Gastroesophageal sphincter (tissue), 4 donors: Measurements from ENCODE around the gene LIX1L. TPM values are rescaled to one million over a fixed set of nuclear protein-coding genes. Genes with fewer than 3 reads are reported as not detected.

Experiments used
- ATAC-seq: fragments of 150-250 bp; one replicate; pipeline ENCODE4 v1.9.1; 2016; ENCODE audit warnings: mild to moderate bottlenecking, moderate library complexity
- H3K27ac ChIP-seq, 4 donors: fragments of 200-600 bp; sonication (generic) in 3 of 4; 1 replicate in 3 of 4; 2 replicates in 1 of 4; pipeline ENCODE4 v1.5.1; 2016 to 2019
- H3K27me3 ChIP-seq: fragments of 200-600 bp; sonication (generic); one replicate; pipeline ENCODE4 v1.5.1; 2019
- H3K36me3 ChIP-seq, 2 donors: fragments of 200-600 bp; sonication (generic); one replicate each; pipeline ENCODE4 v1.5.1; 2019; ENCODE audit warnings: control low read depth in 1 of 2
- H3K4me1 ChIP-seq, 3 donors: fragments of 200-600 bp; sonication (generic); 1 replicate in 2 of 3; 2 replicates in 1 of 3; pipeline ENCODE4 v1.5.1; 2016 to 2019; ENCODE audit warnings: control low read depth in 2 of 3
- H3K4me3 ChIP-seq, 2 donors: fragments of 200-600 bp; sonication (generic); one replicate each; pipeline ENCODE4 v1.5.1; 2019; ENCODE audit warnings: mild to moderate bottlenecking in 1 of 2, moderate library complexity in 1 of 2
- H3K9me3 ChIP-seq, 3 donors: fragments of 200-600 bp; sonication (generic); one replicate each; pipeline ENCODE4 v1.5.1; 2017 to 2019; ENCODE audit warnings: control low read depth in 2 of 3
- CTCF ChIP-seq, 4 experiments: fragments of 200-600 bp in 2 of 4; fragments of 450-650 bp in 2 of 4; sonication (generic) in 1 of 4; IDR thresholded peaks; one replicate each; pipeline ENCODE4 v1.5.1; 2017 to 2019; ENCODE audit warnings: antibody characterized with exemption in 4 of 4, mild to moderate bottlenecking in 2 of 4, moderate library complexity in 2 of 4
- EP300 ChIP-seq: sonication (generic); formaldehyde crosslinking; IDR thresholded peaks from one replicate; pipeline ENCODE4 v1.6.1; 2017; ENCODE audit warnings: antibody characterized with exemption, mild to moderate bottlenecking
- POLR2A ChIP-seq, 2 donors: fragments of 450-650 bp; IDR thresholded peaks; one replicate each; pipeline ENCODE4 v1.6.1; 2017; ENCODE audit warnings: antibody characterized with exemption in 2 of 2, mild to moderate bottlenecking in 2 of 2, moderate library complexity in 1 of 2
- POLR2AphosphoS5 ChIP-seq: sonication (generic); formaldehyde crosslinking; IDR thresholded peaks from one replicate; pipeline ENCODE4 v1.6.1; 2017; ENCODE audit warnings: antibody characterized with exemption
- WGBS, 2 donors: methylation state at CpG; one replicate each; pipeline ENCODE4 v1.1.5; 2018; ENCODE audit warnings: low coverage in 1 of 2; 5-methylcytosine and 5-hydroxymethylcytosine counted together
- total RNA-seq, 4 donors: library from RNA; depleted of rRNA; stranded (reverse); fragments of >200 nt; gene quantifications; one replicate each; pipeline ENCODE4 v1.1.0, GENCODE V29; 2016

LIX1L gene
- total RNA-seq, 4 donors from 2014 or later: 37.8 to 53.5 (median 45.3) TPM

DNA sequence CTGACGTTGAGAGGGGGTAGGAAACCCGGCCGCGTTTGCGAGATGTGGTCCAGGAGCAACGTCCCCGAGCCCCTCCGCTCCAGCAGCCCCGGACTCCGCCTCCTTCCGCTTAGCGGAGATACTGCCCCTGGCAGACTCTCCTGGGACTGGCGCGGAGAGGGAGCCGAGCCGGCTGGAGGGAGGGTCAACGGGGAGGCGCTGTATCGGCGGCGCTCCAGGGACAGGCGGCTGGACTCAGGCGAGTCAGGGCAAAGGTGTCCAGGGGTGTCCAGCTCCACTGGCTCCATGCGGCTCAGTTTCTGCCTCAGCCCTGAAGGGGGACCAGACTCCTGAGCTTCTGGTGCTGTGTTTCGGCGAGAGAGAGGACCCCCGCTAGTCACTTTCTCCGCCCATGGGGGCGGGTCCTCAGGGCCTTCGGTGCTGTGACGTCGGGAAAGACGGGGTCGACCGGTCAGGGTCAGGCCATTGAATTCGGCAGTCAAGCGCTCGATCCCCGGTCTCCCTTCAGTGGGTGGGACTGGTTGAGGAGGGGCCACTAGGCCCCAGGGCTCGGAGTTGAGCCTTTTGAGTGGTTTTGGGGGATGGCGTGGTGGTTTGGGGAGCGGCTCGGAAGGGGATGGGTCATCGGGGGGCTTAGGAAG lies 2.8 kb upstream of the LIX1L start:
- ATAC-seq: peak; percentile 44
- TF ChIP-seq CTCF (IDR thresholded peaks at IDR 0.05) (peak in 3 of 4 experiments; percentile 26 to 42 (median 33)), EP300 (no peak), POLR2AphosphoS5 (peak; percentile 71), POLR2A (IDR thresholded peaks at IDR 0.05) (peak; percentile 55 to 67)
- H3K4me1 ChIP-seq: peaks cover 7 to 86% (median 24%) of the 10 kb centered on the region in 3 donors
- H3K27ac ChIP-seq: peak overlapping the region; percentile 61 to 100 (median 99)
- H3K27me3 ChIP-seq: no peaks in the 10 kb centered on the region
- WGBS, 2 donors: 0% methylated on average over 11 of the region's 44 CpGs; no CpG with 5 or more reads in 1 of the 2 donors
- H3K4me3 ChIP-seq: peak overlapping the region; percentile 44 to 71
- no peaks in the 10 kb centered on the region for H3K9me3 ChIP-seq
- no peaks in the 10 kb centered on the region for H3K36me3 ChIP-seq

DNA sequence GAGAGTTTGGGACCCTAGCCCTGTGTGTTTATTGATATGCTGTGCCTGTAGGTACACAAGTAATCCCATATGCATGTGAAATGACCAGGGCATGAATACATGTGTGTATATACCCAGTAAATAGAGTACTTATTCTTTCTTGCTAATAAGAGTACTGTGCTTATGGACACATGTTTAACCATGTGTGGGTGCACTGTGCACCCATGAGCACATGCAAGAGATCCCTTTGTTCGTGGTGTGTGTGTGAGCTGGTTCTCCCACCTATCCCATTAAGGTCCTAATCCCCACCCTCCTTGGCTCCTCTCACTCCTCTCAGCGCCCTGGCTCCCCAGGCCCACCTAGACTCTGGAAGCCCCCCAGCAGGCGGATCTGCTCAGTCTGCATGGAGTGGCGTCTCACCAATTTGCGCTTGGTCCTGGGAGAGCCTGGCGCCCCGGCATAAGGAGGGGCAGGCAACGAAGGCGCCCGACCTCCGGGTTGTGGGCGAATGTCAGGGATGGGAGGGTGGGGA lies 2.2 kb upstream of the LIX1L start:
- Histone ChIP-seq H3K27ac (peak overlapping the region; percentile 61 to 100 (median 99)), H3K27me3 (no peaks in the 10 kb centered on the region), H3K4me3 (peak overlapping the region; percentile 44 to 71), H3K4me1 (peaks cover 12 to 86% (median 29%) of the 10 kb centered on the region in 3 donors), H3K36me3 (no peaks in the 10 kb centered on the region), H3K9me3 (no peaks in the 10 kb centered on the region)
- 25 to 40% methylated on average over 1 of the region's 12 CpGs for WGBS, 2 donors
- TF ChIP-seq POLR2AphosphoS5 (no peak), CTCF (IDR thresholded peaks at IDR 0.05) (no peak), POLR2A (IDR thresholded peaks at IDR 0.05) (no peak), EP300 (no peak)
- ATAC-seq: no peak

- Histone ChIP-seq H3K9me3 (no peaks in the 10 kb centered on the region), H3K4me3 (no peak overlapping the region), H3K4me1 (peaks cover 19 to 91% (median 32%) of the 10 kb centered on the region in 3 donors), H3K36me3 (no peaks in the 10 kb centered on the region), H3K27ac (peak overlapping the region in 3 of 4 donors; percentile 98 to 100 (median 100)), H3K27me3 (no peaks in the 10 kb centered on the region)
- TF ChIP-seq CTCF (IDR thresholded peaks at IDR 0.05): no peak
- TF ChIP-seq POLR2A (IDR thresholded peaks at IDR 0.05): no peak
- TF ChIP-seq POLR2AphosphoS5: no peak
- TF ChIP-seq EP300: no peak
- ATAC-seq: no peak
Observed at GRCh38 chr1:145959333-145959732, 1.5 kb upstream of the LIX1L start.

DNA sequence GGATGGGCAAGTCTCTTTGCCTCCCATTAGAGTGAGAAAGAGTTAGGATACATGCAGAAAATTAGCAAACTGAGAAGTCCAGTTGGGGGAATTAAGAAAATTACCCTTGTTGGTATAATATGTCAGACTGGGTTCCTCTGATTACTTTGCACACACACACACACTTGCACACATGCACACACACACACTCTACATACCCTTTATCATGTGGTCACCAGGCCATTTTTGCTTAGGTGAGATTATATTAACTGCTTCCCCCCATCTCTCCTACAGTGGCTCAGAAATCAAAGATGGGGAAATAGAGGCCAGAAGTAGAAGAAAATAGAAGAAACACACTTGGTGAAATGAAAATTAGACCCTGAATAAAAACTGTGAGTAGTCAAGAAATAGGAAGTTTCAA lies 917 bp upstream of the LIX1L start:
- no peaks in the 10 kb centered on the region for H3K36me3 ChIP-seq
- peaks cover 20 to 91% (median 34%) of the 10 kb centered on the region in 3 donors for H3K4me1 ChIP-seq
- no peak overlapping the region for H3K4me3 ChIP-seq
- TF ChIP-seq POLR2AphosphoS5 (no peak), CTCF (IDR thresholded peaks at IDR 0.05) (no peak), POLR2A (IDR thresholded peaks at IDR 0.05) (no peak), EP300 (no peak)
- H3K27me3 ChIP-seq: no peaks in the 10 kb centered on the region
- H3K9me3 ChIP-seq: no peaks in the 10 kb centered on the region
- ATAC-seq: no peak
- peak overlapping the region; percentile 56 to 100 (median 99) for H3K27ac ChIP-seq
